GM19043 (cell line): ENCODE results near the gene KRT15.

Source experiments
- ATAC-seq: cut with Tn5 transposase; IDR thresholded peaks from one replicate; pipeline ENCODE4 v1.9.1; 2021; ENCODE audit warnings: low read depth; ENCODE audit not compliant: unreplicated experiment

Gene KRT15

DNA sequence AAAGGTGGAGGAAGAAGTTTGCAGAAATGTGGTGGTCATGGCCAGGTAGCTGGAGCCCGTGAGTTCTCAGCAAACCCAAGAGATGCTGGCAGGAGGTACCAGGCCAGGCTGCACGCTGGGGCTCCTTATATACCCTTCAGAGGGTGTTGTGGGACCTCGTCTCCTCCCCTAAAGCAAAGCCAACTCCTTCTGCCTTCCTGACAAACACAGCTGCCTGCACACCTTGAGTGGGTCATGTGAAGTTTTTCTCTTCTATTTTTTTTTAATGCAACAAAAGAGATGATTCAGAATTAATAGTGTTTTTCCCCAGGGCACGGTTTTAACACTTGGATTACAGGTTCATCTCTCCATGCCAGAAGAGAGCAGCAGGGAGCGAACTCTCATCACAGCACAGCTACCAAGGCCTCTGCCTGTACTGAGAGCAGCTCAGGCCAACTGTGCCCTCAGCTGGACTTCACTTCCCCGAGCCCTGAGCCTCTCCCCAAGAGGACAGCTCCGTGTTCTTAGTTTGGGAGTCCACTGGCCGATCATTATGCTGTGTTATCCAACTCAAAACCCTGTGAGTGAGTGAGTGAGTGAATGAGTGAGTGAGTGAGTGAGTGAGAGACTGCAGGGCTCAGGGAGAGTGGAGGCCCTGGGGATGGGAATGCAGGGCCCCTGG, at the start of gene KRT15:
Gene KRT15, minus strand, starts transcription at position 102 of the 661 bp plus-strand sequence. Its CDS starts 63 bp downstream, at position 39.
- no peak for ATAC-seq

DNA sequence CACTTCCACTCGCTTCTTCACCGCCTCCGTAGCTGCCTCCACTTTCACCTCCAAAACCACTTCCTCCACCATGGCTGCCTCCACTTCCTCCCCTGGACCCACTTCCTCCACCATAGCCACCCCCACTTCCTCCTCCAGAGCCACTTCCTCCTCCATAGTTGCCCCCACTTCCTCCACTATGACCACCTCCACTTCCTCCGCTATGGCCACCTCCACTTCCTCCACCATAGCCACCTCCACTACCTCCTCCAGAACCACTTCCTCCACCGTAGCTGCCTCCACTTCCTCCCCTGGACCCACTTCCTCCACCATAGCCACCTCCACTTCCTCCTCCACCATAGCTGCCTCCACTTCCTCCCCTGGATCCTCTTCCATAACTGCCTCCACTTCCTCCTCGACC, 48.6 kb upstream of the KRT15 start:
- ATAC-seq = no peak

DNA sequence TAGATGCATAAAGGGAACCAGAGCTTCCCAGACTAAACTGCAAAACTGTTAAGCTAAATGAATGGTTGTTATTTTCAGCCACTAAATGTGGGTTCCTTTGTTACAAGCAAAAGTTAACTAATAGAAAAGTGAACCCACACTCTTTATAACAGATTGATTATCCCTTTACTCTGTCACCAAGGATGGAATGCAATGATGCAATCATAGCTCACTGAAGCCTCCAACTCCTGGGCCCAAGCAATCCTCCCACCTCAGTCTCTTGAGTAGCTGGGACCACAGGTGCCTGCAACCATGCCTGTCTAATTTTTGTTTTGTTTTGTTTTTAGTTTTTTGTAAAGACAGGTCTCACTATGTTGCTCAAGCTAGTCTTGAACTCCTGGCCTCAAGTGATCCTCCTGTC, 46.6 kb upstream of the KRT15 start:
- ATAC-seq = no peak

DNA sequence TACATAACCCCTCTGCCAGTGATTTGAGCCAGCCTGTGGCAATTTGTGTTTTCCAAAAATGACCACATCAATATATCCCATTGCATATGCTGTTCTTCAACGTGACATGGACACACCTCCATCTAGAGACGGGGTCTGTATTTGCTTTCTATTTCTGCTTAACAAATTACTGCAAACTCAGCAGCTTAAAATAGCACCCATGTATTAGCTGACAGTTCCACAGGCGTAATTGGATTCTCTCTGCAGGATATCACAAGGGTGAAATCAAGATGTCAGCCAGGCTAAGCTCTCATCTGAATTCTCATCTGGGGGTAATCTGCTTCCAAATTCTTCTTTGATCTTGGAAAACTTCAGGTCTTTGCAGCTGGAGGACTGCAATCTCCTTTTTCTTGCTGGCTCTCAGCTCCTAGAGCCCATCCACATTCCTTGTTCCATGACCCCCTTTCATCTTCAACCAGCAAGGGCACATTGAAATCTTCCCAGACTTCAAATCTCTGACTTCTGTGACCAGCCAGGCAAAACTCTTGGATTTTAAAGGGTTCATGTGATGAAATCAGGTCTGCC, 45.0 kb upstream of the KRT15 start:
- ATAC-seq = no peak

DNA sequence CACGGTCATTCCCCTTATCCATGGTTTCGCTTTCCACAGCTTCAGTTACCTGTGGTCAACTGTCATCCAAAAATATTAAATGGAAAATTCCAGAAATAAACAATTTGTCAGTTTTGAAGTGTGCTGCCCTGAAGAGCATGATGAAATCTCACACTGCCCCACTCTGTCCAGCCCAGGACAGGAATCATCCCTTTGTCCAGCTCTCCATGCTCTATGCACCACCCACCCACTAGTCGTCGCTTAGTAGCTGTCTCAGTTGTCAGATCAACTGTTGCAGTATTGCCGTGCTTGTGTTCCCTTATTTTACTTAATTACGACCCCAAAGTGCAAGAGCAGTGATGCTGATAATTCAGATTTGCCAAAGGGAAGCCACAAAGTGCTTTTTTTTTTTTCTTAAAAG, 42.9 kb upstream of the KRT15 start:
- no peak for ATAC-seq

DNA sequence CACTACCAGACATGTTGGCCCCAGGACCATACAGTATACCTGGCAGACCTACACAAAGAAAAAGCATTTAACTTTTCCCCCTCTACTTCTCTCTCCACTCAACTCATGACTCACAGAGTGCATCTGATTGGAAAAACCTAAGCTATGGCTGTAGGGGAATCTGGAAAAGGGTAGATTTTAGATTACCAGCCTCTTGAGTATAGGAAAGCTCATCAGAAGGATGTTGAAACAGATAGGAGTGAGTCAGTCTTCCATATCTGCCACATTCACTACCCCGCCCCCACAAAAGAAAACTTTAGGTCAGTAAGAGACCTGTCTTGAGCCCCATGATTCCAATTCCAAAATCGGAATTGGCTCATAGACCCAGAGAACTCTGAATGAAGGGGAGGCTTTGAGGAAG, 40.9 kb upstream of the KRT15 start:
- no peak for ATAC-seq

DNA sequence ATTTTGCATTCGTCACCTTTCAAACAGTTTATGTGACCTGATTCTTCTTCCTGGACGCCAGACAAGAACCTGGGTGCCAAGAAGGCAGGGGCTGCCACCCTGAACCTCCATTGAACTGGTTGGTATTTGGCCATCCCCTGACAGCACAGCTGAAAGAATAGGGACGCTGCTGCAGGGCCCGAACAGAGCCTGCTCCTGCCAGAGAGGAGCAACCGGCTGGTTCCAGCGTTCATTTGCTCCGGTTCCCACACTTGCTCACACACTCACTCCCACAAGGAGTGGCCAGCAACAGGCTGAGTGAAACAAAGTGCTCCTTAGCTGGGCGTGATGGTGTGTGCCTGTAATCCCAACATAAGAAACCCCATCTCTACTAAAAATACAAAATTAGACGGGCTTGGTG, 38.2 kb upstream of the KRT15 start:
- ATAC-seq = no peak

DNA sequence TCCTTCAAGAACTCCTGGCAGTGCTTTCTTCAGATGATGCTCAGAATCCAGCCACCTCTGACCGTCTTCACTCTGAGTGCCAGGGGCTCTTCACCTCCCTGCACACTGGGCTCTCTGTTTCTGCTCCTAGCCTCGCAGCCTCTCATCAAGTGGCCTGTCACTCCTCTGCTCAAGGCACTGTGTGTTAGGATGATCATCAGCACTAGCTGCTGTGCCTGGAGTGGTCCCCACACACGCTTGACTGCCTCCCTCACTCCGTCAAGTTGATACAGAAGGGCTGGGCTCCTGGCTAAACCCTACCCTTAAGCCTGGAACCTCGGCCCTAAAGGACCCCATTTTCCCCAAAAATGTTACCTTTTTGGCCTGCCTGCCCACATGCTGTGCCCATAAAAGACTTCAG, 37.6 kb upstream of the KRT15 start:
- no peak for ATAC-seq

DNA sequence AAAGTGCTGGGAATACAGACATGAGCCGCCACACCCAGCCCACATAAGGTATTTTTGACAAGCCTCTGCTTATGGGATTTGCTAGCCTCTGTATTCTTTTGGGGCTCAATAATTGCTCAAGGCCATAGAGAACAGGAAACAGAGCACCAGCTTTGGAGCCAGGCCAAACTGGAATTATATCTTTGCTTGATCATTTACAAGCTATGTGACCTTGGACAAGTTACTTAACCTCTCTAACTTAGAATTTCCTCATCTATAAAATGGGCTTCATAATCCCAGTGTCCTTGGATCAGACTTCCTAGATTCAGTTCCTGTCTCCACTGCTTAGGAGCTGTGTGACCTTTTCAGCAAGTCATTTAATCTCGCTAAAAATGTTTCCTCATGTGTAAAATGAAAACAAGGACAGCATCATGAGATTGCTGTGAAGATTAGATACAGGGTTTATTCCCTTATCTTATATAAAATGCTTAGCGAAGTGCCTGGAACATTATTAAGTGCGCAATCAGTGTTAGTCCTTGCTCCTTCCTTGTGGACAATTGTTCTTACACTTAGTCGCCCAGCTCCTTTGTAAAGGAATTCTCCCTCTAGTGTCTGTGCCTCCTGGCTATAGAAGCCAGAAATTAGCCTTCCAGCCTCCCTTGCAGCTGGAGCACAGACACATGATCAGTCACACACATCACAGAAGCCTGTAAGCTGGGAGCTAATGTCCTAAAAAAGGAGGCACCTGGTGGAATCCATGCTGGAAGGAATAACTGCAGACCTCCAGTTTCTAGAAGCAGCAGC, 36.6 kb upstream of the KRT15 start:
- ATAC-seq = no peak

DNA sequence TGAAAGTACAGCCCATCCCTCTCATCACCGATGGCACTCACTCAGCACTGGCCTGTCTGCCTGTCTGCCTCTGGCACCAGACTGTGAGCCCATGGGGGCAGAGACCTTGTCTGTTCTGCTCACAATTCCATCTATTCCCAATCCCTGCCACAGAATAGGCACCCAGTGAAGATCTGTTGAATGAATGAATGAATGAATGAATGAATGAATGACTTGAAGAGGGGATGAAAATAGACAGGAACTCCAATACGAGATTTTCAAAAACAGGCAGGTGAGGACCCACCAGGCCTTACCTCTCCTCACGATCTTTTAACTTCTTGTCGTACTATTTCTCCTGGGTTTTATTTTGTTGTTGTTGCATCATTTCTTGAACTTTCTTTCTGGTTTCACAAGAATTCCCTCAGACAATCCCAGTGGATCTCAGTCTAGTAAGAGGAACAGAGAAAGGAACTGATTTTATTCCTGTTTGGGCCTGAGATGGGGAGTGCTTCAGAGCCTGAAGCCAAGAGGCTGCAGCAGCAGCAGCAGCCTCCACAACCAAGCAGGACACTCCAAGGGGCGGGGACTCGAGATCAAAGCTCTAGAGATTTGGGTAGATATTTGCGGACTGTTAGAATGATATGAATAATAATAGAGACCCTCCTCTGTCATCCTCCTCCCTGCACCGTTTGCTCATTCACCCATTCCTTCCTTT, 35.4 kb upstream of the KRT15 start:
- ATAC-seq = no peak

DNA sequence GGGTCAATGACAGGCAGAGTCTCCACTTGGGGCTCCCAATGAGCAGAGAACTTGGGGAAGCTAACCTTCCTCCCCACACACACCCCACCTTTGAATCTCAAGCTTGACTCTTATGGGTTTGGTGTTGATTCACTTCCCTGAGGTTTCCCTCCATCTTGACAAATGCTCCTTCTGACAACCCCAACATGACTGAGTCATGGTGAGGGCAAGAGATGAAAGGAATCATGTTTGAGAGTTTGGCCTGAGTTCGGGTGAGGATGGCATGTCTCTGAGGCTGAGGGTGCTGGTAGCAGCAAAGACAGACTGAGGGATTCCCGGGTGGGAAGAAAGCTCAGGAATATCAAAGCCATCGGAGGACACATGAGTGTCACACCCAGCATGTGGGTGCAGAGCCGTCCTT, 34.5 kb upstream of the KRT15 start:
- no peak for ATAC-seq

DNA sequence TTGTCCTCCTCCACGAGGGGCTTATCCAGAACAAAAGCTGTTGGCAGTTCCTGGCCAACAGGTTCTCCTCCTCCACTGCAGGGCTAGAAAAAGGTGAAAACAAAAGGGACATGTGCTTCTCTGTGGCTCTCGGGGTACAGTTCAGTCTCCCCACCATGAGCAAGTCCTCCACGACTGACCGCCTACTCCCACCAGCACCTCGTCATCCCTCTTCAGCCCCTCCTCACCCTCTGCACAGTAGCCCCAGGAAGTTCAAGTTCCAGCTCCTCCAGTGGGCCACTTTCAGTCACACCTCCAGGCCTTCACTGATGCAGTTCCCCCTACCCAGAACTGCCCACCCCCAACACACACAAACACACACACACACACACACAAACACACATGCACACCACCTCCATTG, 33.8 kb upstream of the KRT15 start:
- ATAC-seq = no peak

DNA sequence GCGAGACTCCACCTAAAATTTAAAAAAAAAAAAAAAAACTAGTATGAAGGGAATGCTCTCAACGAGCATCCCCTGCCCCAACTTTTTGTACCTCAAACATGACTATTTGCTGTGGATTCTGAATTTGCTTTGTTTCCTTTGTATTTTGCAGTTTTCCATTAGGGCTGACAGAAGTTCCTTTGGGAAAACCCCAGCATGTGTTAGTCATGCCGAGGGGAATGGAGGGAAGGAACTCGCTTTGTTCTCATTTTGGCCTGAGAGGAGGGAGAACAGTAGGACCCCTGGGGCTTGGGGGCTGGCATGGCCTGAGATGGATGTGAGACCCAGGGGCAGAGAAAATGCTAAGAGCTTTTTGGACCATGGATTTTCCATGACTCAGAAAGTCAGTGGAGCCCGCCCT, 32.7 kb upstream of the KRT15 start:
- no peak for ATAC-seq

DNA sequence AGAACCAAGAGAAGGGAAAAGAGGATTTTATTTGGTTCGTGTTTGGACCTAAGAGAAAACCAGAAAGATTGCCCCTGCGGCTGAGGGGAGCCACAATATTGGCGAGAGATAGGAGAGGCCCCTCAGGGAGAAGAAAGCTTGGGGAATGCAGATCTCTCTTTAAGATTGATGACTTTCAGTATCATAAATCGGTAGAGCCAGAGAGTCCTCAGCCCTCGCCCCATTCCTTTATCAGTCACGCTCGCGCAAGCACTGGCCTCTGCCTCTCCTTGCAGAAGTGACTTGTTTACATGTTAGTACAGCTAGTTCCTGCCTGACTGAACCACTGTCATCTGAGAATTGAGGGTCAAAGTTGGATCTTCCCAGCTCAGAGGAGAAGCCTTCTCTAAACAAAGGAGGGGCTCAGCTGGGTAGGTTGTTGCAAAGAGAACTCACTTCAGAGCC, 30.9 kb upstream of the KRT15 start:
- no peak for ATAC-seq

DNA sequence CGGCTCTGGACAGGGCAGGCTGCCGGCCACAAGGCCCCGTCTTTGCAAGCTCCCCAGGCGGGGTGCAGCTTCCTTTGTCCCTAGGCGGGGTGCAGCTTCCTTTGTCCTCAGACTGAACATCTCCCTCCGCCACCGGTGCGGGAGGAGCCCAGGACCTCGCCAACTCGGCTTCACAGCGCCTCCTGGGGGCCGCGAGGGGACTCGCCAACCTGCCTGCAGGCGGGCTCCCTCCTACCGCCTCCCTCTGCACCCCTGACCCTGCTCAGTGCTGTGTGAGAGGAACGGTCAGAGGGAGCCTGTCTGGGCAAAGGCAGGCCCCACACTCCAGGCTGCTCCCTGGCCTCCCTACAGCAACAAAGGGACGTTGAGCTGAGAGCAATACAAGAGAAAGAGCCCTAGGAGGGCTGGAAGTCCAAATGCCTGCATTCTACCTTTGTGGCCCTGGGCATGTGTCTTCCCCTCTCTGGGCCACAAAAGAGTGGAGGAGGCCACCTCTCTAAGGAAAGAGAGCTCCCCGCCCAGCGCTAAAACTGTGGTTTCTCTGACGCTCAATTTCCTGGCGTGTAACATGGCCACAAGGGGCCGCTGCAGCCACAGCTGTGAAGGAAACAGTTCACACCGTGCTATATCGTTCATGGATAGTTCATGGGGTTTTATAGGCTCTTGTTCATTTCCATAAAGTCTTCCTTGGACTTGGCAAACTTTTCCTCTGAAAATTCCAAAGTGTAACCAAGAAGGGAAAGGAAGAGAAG, 30.3 kb upstream of the KRT15 start:
- ATAC-seq = no peak

DNA sequence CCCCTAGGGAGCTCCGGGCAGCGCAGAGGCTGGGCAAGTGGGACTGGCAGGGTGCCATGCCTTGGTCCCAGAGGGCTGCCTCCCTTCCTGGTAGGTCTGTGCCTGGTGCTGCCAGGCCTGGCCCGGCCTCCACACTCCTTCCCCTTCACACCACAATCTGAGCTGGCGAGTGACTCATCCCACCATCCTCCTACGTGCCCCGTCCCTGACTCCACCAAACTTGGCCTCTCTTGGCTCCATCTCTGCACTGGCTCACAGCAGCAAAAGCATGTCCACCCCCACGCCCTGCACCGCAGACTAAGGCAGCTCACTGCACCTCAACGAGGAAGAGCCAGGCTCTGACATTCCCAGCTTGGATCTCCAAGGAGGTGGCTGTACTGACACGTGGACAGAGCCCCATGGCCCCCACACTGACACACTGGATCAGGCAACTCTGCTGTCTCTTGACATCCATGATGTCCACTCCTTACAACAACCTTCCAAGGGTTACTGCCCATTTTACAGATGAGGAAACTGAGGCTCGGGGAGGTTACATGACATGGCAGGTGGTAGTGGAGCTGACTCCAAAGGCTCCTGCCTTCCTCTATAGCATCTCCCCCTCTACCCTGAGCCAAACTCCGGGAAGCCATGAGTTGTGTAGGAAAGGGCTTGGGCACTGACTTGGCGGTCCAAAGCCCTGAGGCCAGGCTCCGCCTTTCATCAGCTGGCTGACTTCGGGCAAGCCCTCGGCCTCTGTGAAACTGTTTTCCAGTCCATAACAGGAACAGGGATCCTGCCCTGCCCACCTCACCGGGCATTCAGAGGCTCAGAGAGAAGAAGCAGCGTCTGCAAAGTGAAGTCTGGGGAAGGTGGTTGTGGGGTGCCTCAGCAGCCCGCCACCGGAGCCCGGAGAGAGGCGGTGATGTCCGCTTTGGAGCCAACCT, 29.5 kb upstream of the KRT15 start:
- ATAC-seq = no peak

DNA sequence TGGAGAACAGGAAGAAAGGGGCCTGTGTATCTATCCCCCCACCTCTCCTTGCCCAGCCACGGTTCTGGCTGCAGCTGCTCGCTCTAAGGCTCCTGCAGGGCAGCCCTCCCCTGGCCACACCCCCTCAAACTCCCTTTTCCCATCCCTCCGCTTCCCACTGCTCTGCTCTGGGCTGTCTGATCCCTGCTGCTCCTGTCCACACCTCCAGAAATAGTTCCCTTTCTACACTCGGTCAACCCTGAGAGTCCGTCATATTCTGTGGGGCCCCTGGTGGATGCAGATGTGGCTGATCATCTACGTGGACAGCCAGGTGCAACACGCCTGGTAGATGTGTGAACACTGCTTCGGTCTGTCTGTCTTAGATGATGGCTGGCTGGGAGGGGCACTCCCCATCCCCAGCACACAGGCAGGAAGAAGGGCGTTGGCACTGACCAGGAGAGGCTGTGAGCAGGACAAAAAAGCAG, 28.7 kb upstream of the KRT15 start:
- no peak for ATAC-seq

DNA sequence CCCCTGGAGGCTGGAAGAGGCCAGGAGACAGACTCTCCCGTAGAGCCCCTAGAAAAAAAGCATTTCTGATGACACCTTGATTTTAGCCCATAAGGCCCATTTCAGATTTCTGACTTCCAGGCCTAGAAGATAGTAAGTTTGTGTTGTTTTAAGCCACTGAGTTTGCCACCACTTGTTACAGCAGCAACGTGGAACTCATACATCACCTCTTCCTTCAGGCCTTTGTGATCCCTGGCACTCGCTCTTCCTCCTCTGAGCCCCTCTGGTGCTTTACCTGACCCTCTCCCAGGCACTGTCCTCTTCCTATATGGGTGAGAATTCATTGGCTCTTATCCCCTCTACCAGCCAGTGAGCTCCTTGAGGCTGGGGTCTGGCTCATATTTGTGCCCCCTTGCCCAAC, 28.1 kb upstream of the KRT15 start:
- ATAC-seq = no peak

DNA sequence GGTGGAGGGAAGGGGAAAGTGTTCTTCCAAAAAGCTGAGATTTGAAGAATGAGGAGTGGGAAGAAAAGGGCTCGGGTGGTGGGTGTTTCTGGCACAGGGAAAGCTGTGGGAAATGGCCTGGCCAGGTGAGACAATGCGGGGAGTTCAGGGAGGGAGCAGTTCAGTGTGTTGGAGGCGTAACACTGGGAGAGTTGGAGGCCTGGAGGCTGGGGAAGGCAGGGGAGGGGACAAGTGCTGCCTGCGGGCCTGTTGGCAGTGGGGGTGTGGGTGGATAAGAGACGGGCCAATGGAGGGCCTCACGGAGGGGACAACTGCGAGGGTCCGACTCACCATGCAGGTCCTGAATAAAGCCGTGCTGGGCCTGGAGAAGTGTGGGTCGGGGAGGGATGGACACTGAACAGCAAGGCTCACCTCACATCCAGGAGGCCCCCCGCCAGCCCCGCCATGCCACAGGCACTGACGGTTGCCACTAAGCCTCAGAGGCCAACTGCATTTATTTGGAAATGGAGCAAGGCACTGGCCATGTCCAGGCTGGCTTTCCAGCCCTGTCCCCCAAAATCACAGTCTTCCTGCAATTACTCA, 27.2 kb upstream of the KRT15 start:
- no peak for ATAC-seq
